RCC 7860 (cell line): Measurements from ENCODE around the gene CALD1.
"Not testable (repeated sequence)": the region's sequence is repeated elsewhere in the genome, so short reads cannot be mapped to it uniquely, and the experiment has no call there.

ENCODE experiments used
- DNase-seq: peaks from one replicate; pipeline ENCODE4 v3.0.0-alpha.2; 2015; ENCODE audit warnings: low spot score
- FAIRE-seq: peaks from 2 replicates; lab custom pipeline; 2012; peaks lifted over from hg19 to GRCh38; lab: Jason Lieb, UNC

Gene CALD1

DNA sequence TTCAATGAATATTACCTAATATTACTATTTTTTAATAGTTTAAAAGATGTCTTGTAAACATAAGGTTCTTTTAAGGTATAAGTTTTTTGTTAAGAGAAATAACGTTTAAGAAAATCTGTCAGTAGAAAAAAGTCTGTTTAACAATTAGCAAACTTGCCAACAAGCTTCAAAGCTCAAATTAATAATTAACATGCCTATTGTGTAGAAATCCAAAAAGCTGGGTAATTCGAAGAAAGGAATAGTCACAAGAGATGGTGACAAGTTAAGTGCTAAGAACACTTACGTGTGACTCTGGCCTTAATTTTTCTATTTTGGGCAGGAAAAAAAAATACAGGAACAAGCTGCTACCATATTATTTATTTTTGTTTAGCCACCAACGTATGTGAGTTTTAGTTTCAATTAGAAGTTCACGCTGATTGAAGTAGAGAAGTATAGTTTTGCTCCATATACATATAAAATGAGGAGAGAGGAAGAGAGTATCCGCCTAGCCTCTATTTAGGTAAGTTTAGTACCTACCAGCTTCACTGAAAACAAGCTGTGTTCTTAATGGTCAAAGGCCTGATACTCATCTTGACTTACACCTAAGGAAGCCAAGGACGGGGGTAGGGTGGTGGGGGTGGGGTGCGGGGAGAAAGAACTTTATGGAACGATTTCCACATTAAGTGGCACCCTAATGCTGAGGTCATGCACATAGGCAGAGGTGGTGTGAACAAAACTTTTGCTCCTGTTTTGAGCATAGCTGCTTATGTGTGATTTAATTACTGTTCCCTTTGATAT, 163.4 kb downstream of the CALD1 start:
- DNase-seq (no peak), FAIRE-seq (peak; percentile 81)

DNA sequence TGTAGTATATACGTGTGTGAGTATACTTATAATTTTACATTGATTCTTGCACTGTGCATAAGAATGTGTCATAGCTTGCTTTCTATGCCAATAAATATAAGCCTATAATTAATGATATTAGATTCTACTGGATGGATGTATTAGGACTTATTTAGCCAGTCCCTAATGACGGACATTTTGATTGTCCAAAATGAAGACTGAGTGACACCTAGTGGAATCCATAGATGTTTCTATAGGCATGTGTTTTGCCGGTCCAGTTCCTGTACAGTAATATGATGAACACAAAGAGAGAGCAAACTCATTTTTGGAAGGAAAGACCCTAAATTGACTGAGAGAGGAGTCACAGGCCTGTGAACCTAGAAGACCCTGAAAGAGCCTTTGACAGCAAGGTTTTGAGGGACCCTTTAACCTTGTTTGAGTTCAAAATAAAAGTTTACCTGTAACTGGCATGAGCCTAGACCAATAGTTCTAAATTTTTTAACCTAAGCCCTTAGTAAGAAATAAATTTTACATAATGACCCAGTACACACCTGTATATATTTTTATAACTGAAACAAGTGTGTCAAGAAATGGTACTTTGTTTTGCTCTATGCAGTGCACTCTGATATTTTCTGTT, 164.5 kb downstream of the CALD1 start:
- DNase-seq (no peak), FAIRE-seq (peak; percentile 30)

DNA sequence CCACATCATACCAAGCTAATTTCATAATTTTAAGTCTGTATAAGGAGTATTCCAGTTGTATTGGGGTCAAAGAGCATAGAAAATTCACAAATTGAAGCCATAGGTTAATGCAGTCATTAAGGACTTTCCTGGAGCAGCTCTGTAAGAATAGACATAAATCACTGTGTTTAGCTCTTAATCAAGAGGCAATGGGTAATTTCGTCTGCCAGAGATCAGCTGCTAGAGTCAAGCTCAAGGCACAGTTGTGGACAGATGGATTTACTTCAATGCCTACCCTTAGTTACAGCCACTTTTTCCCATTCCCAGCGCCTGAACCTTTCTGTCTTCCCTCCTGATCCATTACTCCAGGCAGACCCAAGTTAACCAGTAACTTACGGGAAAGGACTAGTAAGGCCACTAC, 166.3 kb downstream of the CALD1 start:
- DNase-seq: no peak
- no peak for FAIRE-seq

DNA sequence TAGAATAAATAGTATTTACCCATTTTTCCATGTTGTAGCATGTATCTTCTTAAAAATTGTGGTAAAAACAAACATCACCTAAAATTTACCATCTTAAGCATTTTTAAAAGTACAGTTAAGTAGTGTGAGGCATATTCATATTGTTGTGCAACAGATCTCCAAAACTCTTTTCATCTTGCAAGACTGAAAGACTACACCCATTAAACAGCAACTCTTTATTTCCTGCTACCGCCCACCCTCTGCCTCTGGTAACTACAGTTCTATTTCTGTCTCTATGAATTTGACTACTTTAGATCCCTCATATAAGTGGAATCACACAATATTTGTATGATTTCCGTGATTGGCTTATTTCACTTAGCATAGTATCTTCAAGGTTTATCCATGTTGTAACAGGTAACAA, 166.8 kb downstream of the CALD1 start:
- DNase-seq (no peak), FAIRE-seq (no peak)

DNA sequence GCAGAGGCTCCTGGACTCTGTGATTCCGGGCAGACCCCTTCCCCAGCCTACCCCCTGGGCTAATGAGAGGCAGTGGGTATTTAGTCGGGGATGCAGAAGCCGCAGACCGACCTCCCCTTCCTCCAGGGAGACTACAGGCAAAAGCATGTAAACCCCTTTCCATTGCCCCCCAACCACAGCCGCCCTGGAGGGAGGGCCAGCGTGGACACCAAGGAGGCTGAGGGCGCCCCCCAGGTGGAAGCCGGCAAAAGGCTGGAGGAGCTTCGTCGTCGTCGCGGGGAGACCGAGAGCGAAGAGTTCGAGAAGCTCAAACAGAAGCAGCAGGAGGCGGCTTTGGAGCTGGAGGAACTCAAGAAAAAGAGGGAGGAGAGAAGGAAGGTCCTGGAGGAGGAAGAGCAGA, 167.9 kb downstream of the CALD1 start:
- no peak for DNase-seq
- FAIRE-seq: no peak

DNA sequence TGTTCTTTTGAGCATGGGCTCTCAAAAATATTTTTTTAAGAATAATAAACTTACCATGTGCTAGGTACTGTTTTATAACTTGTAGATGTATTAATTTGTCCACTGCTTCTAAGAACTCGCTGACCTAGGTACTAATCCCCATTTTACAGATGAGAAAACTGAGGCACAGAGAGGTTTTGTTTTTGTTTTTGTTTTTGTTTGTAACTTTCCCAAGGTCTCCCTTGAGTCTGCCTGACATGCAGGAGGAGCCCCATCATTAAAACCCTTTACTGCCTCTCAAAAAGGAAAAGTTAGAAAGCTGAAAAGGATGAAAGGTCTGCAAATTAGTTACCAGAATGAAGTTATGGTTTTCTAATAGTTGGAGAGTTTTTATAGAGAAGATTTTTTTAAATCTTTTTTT, 168.4 kb downstream of the CALD1 start:
- no peak for DNase-seq
- FAIRE-seq: no peak

DNA sequence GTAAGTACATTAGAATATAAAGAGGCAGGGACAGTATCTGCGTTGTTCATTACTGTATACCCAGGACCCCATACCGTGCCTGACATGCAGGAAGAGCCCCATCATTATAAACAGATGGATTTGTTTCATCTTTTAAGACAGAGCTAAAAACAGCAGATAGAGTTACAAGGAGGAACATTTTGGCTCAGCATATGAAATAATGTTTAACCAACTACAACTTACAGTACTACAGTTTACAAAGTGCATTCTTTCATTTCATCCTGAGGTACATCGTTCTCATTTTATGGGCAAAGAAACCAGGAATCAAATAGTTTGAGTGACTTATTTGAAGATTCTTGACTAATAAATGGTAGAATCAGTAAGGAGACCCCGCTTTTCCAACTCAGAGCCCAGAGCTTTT, 168.8 kb downstream of the CALD1 start:
- no peak for FAIRE-seq

DNA sequence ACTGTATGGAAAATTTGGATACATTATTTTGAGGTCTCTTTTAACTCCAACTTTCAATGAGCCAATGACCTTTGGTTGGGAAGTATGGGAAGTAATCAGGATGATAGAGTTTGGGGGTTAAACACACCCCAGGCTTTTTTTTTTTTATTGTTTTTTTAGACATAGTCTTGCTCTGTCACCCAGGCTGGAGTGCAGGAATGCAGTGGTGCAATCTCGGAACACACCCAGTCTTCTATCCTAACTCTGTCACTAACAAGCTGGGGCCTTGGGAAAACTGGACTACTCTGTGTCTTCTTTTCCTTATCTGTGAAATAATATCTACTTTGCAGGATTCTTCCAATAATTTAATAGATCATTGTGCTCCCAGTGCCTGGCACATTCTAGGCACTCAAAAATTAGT, 169.3 kb downstream of the CALD1 start:
- DNase-seq (no peak), FAIRE-seq (no peak)

More for the DNA sequence above, 168.8 kb downstream of the CALD1 start:
- no peak for DNase-seq

DNA sequence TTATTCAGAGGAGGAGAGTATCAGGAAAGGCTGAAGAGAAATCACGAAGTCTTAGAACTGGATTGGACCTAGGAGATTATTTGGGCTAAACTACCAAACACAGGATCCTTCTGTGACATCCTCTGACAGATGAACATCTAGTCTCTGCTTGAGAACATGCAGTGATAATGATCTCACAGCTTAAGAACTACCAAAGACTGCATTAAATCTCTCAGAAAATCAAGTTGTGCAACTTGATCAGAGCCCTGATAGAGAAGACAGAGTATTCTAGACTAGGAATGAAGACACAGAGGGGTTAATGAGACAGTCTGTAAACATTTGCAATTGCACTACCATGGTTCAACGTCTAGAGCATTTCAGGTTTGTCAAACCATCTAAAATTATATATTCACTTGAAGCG, 169.7 kb downstream of the CALD1 start:
- no peak for FAIRE-seq
- DNase-seq: no peak

DNA sequence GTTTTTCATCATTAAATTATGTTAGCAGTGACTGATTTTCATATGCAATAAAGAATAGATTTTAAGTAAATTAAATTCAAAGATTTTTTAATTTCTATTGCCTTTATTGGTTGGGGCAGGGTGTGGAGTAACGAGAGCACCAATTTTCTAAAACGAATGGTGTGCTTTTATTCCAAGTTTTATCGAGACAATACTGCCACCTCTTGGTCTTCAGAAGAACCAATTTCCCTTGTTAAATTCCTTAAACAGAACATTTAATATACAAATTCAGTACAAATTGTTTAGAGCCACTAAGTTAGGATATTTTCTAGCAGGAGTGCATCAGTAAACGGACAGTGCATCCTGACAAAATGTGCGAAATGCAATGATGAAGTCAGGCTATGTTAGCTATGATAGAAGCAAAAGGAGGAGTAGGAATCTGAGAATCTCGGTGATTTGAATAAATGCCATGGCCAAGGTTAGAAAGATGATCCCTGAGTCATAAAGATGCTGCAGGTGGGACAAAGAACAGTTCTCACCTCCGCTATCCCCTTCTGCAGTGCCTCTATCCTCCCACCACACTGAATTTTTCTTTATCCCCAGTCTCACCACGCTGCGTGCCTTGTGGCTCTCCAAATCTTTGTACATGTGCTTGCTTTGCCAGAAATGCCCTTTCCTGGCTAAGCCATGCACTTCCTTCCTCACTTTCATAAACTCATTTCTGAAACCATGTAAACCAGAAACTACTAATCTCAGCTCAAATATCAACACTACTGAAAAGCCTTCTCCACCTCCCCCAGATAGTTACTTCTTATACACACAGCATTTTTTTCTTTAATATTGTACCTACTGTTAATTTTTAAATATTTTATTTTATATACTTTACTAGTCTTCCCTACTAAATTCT, 175.0 kb downstream of the CALD1 start:
- DNase-seq (peak; percentile 52), FAIRE-seq (peak; percentile 77)

DNA sequence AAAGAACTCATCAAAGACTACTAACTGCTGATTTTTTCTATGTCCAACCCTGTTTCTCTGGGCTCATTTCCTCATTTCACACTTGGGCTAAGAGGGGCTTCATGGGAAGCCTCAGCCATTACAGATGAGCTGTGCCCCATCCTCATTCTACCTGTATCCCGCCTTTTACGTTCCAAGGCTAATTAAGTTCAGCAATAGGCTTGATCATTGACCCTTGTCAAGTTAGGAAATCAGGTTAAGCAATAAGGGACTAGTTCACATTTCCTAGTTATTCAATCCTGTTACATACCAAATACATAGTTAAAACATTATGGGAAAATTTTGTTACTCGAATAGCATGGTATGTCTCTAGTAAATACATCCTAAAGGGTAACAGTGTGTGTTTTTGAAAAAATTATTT, 177.6 kb downstream of the CALD1 start:
- no peak for FAIRE-seq
- DNase-seq: no peak

DNA sequence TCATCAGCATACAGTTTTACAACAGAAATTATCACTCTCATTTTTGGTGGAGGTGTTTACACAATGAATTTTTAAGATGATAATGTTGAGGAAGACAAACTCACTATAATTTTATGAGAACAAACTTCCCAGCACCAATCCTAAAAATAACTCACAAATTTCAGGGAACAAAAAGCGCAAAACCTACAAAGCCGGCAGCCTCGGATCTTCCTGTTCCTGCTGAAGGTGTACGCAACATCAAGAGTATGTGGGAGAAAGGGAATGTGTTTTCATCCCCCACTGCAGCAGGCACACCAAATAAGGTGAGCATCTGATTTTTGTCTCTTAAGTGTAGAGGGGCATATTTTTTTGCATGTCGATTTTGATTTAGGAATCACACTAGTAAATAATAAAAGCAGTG, 180.4 kb downstream of the CALD1 start:
- FAIRE-seq (no peak), DNase-seq (no peak)

DNA sequence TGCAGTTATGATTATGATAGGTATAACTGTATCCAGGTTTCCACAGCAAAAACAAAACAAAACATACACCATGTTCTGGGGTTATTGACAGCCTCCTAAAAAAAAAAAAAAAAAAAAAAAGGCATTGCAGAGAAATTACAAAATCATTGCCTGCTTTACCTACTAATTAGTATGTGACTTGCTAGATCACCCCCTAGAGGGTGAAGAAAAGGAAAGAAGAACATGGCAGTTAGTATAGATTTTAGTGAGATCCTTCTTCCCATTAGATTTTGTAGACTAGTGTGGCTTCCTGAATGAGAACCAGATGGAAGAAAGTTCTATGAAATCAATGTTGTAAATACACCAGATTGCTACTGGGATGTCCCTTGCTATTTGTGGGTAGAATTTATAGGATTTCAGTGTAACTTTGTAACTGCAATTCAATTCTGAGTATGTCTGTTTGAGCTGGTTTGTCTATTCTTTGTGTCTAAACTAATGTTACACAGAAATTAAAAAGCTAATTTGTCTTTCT, 182.9 kb downstream of the CALD1 start:
- DNase-seq (no peak), FAIRE-seq (no peak)

DNA sequence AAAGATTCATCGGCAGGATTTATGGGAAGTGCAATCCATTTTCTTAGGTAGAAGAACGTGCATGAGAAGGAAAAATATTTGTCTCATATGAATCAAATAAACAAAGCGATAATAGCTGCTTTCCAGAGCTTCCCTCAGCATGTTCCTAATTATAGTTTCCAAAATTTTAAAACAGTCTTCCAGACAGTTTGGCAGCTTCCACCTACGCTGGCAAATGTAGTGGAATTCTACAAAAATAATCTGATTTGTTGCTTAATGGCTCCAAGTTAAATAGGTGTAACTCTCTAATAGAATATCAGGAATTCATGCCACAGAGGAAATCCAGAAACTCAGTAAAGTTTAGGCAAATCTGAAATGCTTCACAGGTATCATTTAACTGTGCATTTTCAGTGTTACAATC, 183.6 kb downstream of the CALD1 start:
- no peak for DNase-seq
- no peak for FAIRE-seq

DNA sequence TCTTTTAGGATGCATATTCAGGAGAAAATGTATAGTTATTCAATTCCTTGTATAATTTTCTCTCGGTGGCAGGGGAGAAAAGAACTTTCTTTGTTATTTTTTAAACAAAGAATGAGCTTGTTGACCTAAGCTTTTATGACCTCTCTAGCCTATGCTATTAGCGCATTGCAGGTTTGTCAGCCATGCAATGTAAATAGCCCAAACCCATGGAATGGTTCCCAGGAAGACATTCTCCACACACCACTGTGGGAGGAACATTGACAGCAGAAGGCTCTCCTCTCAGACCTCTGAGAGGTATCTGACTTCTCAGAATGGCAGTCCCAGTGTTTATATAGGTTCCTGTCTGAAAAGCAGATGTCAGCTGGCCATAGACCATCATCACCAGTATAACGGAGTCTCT, 187.3 kb downstream of the CALD1 start:
- no peak for DNase-seq
- FAIRE-seq: no peak

DNA sequence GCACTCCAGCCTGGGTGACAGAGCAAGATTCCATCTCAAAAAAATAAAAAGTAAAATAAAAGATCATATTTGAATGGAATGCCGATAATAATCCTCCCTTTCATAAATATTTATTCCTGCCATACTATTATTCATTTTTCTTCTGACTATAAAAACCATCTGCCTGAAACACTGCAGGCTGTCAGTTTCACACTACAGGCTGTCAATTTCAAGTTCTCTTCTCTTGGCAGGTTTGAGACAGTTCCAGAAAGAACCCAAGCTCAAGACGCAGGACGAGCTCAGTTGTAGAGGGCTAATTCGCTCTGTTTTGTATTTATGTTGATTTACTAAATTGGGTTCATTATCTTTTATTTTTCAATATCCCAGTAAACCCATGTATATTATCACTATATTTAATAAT, 188.7 kb downstream of the CALD1 start:
- FAIRE-seq (no peak), DNase-seq (no peak)

DNA sequence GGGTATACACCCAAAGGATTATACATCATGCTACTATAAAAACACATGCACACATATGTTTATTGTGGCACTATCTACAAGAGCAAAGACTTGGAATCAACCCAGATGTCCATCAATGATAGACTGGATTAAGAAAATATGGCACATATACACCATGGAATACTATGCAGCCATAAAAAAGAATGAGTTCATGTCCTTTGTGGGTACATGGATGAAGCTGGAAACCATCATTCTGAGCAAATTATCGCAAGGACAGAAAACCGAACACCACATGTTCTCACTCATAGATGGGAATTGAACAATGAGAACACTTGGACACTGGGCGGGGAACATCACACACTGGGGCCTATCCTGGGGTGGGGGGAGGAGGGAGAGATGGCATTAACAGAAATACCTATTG, 202.2 kb downstream of the CALD1 start:
- FAIRE-seq: not testable (repeated sequence)

DNA sequence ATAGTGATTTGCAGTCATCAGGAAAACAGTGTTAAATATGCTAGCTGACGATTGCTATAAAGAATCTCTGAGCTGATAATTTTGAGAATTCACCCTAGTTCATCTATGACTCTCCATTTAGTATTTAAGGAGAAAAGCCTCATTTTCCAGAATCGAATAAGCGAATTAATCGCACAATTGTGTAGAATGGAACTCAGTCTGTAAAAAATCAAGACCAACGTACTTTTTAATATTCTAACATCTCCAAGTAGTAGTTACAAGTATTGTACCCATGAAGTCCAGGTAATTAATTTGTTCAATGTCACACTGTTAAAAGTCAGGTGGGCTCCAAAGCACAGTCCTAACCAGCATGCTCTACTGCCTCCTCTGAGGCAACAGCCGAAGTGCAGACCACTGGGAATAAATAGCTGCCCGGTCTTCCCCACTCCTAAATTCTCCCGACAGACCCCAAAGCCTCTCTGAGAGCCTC, 206.5 kb downstream of the CALD1 start:
- no peak for FAIRE-seq
- no peak for DNase-seq

More for the DNA sequence above, 202.2 kb downstream of the CALD1 start:
- not testable (repeated sequence) for DNase-seq

DNA sequence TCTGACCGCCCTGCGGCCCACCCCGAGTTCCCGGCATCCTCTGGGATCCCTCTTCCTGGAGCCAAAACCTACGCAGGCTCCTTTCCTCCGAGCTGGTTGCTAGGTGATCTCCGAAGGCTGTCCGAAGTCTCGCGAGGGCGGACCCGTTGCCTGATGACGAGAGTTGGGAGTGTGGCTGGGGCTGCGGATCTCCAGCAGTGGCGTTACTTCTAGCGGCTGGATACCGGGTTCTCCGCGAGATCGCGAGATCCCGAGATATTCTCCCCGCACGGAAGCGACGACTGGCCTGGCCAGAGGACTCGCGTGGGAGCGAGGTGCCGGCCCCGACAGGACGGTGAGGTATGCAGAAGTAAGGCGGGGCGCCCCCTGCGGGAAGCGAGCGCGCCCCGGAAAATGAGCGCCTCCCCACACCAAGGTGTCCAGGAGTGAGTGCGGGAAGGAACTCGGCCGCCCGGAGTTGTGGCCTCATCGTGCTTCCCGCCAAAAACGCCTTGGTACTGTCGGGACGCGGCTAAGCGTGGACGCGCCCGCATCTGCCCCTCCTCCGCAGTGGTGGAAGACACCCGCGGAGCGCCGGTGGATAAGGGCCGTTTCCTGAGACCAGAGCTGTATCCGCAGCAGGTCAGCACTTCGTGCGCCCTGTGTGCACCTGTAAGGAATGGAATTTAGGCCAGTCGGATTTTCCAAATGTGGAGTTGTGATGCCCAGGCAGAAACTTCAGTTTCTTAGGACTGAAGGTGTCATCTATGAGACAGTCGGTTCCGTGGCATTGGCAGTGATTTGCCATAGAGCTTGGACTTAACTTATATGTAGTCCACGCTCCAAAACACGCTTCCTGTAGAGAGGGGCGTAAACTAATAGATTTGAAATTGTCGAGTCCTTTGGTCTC, 207.2 kb downstream of the CALD1 start, which contains the start of gene AGBL3:
TSS of gene AGBL3 (plus strand) at position 146 of the 889 bp plus-strand sequence. CDS start 1,426 bp downstream, outside the sequence.
- peak; percentile 87 for FAIRE-seq
- DNase-seq: peak; percentile 98

DNA sequence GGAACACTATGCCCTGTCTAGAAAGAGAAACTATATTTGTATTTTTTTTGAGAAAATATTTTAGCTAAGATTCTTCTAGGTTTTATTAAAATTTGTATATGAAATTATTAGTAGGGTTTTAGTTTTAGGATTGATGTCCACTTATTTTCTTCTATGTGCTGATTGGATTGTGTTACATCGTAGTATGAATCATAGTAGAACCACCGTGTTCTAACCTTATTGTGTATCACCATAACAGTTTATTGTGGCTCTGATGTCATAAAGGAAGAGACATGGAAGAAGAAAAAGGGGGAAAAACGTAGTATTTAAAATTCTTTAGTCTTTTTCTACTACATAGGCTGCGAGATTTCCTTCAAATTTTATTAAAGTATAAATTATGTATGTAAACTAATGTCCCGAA, 208.7 kb downstream of the CALD1 start:
- no peak for FAIRE-seq
- DNase-seq: no peak
